T-helper 1 cell treated with Interleukin-12 subunit alpha and Interleukin-12 subunit beta and Interleukin-4 antibody, amounts not matched to agents 30 ng/mL and 1 ng/mL, for 36 hours (primary cell): ENCODE results near the gene STX18. TPM values are rescaled to one million over a fixed set of nuclear protein-coding genes. Genes with fewer than 3 reads are reported as not detected.

ENCODE experiments used
- intact Hi-C: fragments of 100-400 bp; cut with micrococcal nuclease; formaldehyde crosslinking; loops from one replicate; pipeline ENCODE4 v1.15.1; 2024
- total RNA-seq: library from RNA; stranded (reverse); gene quantifications from 2 replicates; pipeline ENCODE4 v1.2.3, GENCODE V29; 2022

STX18 gene
- total RNA-seq, 1 donor from 2014 or later, result 20.7 TPM

GRCh38 chr4:4386736-4387392 is 155.0 kb downstream of the STX18 start, which contains the start of gene NSG1:
NSG1 (plus strand) TSS chr4:4387102; CDS start chr4:4387630, 528 bp downstream.
- intact Hi-C loops, result no loop called here

GRCh38 chr4:4386296-4386735 is 155.5 kb downstream of the STX18 start:
- intact Hi-C loops, result no loop called here

GRCh38 chr4:4385729-4386295 is 156.0 kb downstream of the STX18 start:
- intact Hi-C loops, result loop anchor here (1.0 kb wide), 1 partner anchor 51 kb away; no protein-coding TSS in a partner anchor

GRCh38 chr4:4384837-4385236 is 157.0 kb downstream of the STX18 start:
- intact Hi-C loops, result loop anchor here (1.0 kb wide), 1 partner anchor 50 kb away; no protein-coding TSS in a partner anchor

GRCh38 chr4:4383085-4383484 is 158.8 kb downstream of the STX18 start:
- intact Hi-C loops, result no loop called here

- intact Hi-C loops, result no loop called here
Measured at GRCh38 chr4:4379540-4380087, 162.2 kb downstream of the STX18 start.

- intact Hi-C loops, result no loop called here
Measured at GRCh38 chr4:4377732-4378460, 164.0 kb downstream of the STX18 start.

GRCh38 chr4:4377191-4377590 is 164.7 kb downstream of the STX18 start:
- intact Hi-C loops, result no loop called here

- intact Hi-C loops, result no loop called here
Measured at GRCh38 chr4:4376074-4376473, 165.8 kb downstream of the STX18 start.

GRCh38 chr4:4374388-4375098 is 167.3 kb downstream of the STX18 start:
- intact Hi-C loops, result no loop called here

Other genes starting within 250 kb of the STX18 start
- 0.69 and 1.1 TPM in 2 replicates for gene NSG1, start 154.9 kb downstream of the STX18 start, total RNA-seq